SK-N-SH treated with all-trans-retinoic acid at 6 μM for 48 hours (cell line): Measurements from ENCODE around the gene SLC17A9.

Experiments
- ARNTL ChIP-seq: fragments of 450-650 bp; formaldehyde crosslinking; IDR thresholded peaks from 2 replicates; pipeline ENCODE4 v1.5.0; 2020; ENCODE audit warnings: low read depth, mild to moderate bottlenecking, moderate library complexity, borderline replicate concordance
- BACH2 ChIP-seq: fragments of 250-450 bp; sonication (Bioruptor Pico); IDR thresholded peaks from 2 replicates; pipeline ENCODE4 v1.9.0; 2021; ENCODE audit warnings: mild to moderate bottlenecking, borderline replicate concordance
- CREB5 ChIP-seq: fragments of 250-450 bp; sonication (Bioruptor Pico); IDR thresholded peaks from 2 replicates; pipeline ENCODE4 v1.5.1; 2020; ENCODE audit warnings: low read depth, mild to moderate bottlenecking, moderate library complexity
- ESRRG ChIP-seq: fragments of 250-450 bp; sonication (Bioruptor Pico); IDR thresholded peaks from 2 replicates; pipeline ENCODE4 v1.6.1; 2021; ENCODE audit warnings: mild to moderate bottlenecking
- GLIS3 ChIP-seq: fragments of 250-450 bp; sonication (Bioruptor Pico); IDR thresholded peaks from 2 replicates; pipeline ENCODE4 v1.5.0; 2020; ENCODE audit warnings: mild to moderate bottlenecking, moderate library complexity
- PATZ1 ChIP-seq: fragments of 250-450 bp; sonication (Bioruptor Pico); IDR thresholded peaks from 2 replicates; pipeline ENCODE4 v1.8.0; 2020; ENCODE audit warnings: mild to moderate bottlenecking, moderate library complexity, borderline replicate concordance
- POU6F1 ChIP-seq: fragments of 250-450 bp; sonication (Bioruptor Pico); IDR thresholded peaks from 2 replicates; pipeline ENCODE4 v1.8.0; 2021; ENCODE audit warnings: low read depth, mild to moderate bottlenecking, moderate library complexity, borderline replicate concordance
- PPARA ChIP-seq: fragments of 250-450 bp; sonication (Bioruptor Pico); IDR thresholded peaks from 2 replicates; pipeline ENCODE4 v1.5.0; 2020; ENCODE audit warnings: mild to moderate bottlenecking, borderline replicate concordance
- RARB ChIP-seq: fragments of 250-450 bp; sonication (Bioruptor Pico); IDR thresholded peaks from 2 replicates; pipeline ENCODE4 v1.8.0; 2021; ENCODE audit warnings: mild to moderate bottlenecking, moderate library complexity
- ZC3H10 ChIP-seq: fragments of 250-450 bp; sonication (Bioruptor Pico); IDR thresholded peaks from 2 replicates; pipeline ENCODE4 v1.5.1; 2021; ENCODE audit warnings: mild to moderate bottlenecking, moderate library complexity
- ZFP3 ChIP-seq: fragments of 250-450 bp; sonication (Bioruptor Pico); IDR thresholded peaks from 2 replicates; pipeline ENCODE4 v1.5.0; 2020; ENCODE audit warnings: mild to moderate bottlenecking, moderate library complexity
- ZNF70 ChIP-seq: fragments of 450-650 bp; formaldehyde crosslinking; IDR thresholded peaks from 2 replicates; pipeline ENCODE4 v1.5.0; 2020; ENCODE audit warnings: mild to moderate bottlenecking, moderate library complexity

GRCh38 chr20:62986257-62986800 lies 33.8 kb downstream of the SLC17A9 start:
- TF ChIP-seq CREB5 (CRISPR knock-in tag) (no peak), ZNF70 (no peak), PATZ1 (CRISPR knock-in tag) (no peak), ESRRG (CRISPR knock-in tag) (no peak), GLIS3 (CRISPR knock-in tag) (no peak), ARNTL (no peak), RARB (CRISPR knock-in tag) (no peak), POU6F1 (CRISPR knock-in tag) (no peak), ZC3H10 (CRISPR knock-in tag) (no peak), BACH2 (CRISPR knock-in tag) (no peak), ZFP3 (CRISPR knock-in tag) (no peak), PPARA (CRISPR knock-in tag) (no peak)
